SK-N-SH (cell line): ENCODE data around the gene CYP3A5.

Source experiments
- CTCF ChIP-seq: fragments of 200-600 bp; sonication (generic); IDR thresholded peaks from 2 replicates; pipeline ENCODE4 v1.6.1; 2017; ENCODE audit warnings: antibody characterized with exemption, mild to moderate bottlenecking, moderate library complexity
- ELF1 ChIP-seq: IDR thresholded peaks from 2 replicates; pipeline ENCODE4 v1.4.0; 2012
- EP300 ChIP-seq, 2 experiments: IDR thresholded peaks; 2 replicates each; pipeline versions ENCODE4 v1.4.0 to v1.6.1; 2012; ENCODE audit warnings: borderline replicate concordance in 1 of 2, low read depth in 1 of 2, low read length in 1 of 2
- EZH2phosphoT487 ChIP-seq: fragments of 200-600 bp; sonication (generic); IDR thresholded peaks from 2 replicates; pipeline ENCODE4 v1.6.1; 2017; ENCODE audit warnings: low read depth, mixed run types, mild to moderate bottlenecking, antibody characterized with exemption, moderate library complexity, borderline replicate concordance
- JUND ChIP-seq: IDR thresholded peaks from 2 replicates; pipeline ENCODE4 v1.4.0; 2012
- MXI1 ChIP-seq: IDR thresholded peaks from 2 replicates; pipeline ENCODE4 v1.6.1; 2012; ENCODE audit warnings: mild to moderate bottlenecking, low read depth, low read length, improper control_type of control experiment
- NRF1 ChIP-seq: IDR thresholded peaks from 2 replicates; pipeline ENCODE4 v1.6.1; 2012; ENCODE audit warnings: low read depth, mild to moderate bottlenecking, low read length
- POLR2AphosphoS5 ChIP-seq: IDR thresholded peaks from 2 replicates; pipeline ENCODE4 v1.6.1; 2012; ENCODE audit warnings: low read depth, low read length
- RAD21 ChIP-seq: IDR thresholded peaks from 2 replicates; pipeline ENCODE4 v1.6.1; 2012; ENCODE audit warnings: mild to moderate bottlenecking, low read length
- RFX5 ChIP-seq: IDR thresholded peaks from 2 replicates; pipeline ENCODE4 v1.6.1; 2012; ENCODE audit warnings: mild to moderate bottlenecking, improper control_type of control experiment, low read length
- SMC3 ChIP-seq: IDR thresholded peaks from 2 replicates; pipeline ENCODE4 v1.6.1; 2012; ENCODE audit warnings: low read depth, low read length, improper control_type of control experiment
- USF2 ChIP-seq: fragments of 150-350 bp; IDR thresholded peaks from 2 replicates; pipeline ENCODE4 v1.6.1; 2017; ENCODE audit warnings: antibody characterized with exemption, low read length, low read depth, borderline replicate concordance
- TF ChIP-seq, protein P1 (sequence below): IDR thresholded peaks from 2 replicates; pipeline ENCODE4 v1.6.1; 2012; ENCODE audit warnings: mild to moderate bottlenecking, low read depth, low read length, moderate library complexity
- TF ChIP-seq, protein P2 (sequence below): IDR thresholded peaks from 2 replicates; pipeline ENCODE4 v1.4.0; 2012; ENCODE audit warnings: low read depth

DNA sequence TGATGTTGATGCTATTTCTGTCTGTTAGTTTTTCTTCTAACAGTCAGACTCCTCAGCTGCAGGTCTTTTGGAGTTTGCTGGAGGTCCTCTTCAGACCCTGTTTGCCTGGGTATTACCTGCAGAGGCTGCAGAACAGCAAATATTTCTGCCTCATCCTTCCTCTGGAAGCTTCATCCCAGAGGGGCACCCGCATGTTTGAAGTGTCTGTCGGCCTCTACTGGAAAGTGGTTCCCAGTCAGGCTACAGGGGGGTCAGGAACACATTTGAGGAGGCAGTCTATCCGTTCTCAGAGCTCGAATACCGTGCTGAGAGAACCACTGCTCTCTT, 13.3 kb upstream of the CYP3A5 start:
- TF ChIP-seq CTCF (no peak), RFX5 (no peak), EP300 (IDR thresholded peaks at IDR 0.05; ENCODE audit: borderline replicate concordance in 1 of 2, low read depth in 1 of 2, low read length in 1 of 2) (no peak), JUND (no peak), MXI1 (no peak), POLR2AphosphoS5 (no peak), RAD21 (no peak), NRF1 (no peak), ELF1 (no peak), USF2 (no peak), EZH2phosphoT487 (no peak), SMC3 (no peak)
- TF ChIP-seq, protein P1, sequence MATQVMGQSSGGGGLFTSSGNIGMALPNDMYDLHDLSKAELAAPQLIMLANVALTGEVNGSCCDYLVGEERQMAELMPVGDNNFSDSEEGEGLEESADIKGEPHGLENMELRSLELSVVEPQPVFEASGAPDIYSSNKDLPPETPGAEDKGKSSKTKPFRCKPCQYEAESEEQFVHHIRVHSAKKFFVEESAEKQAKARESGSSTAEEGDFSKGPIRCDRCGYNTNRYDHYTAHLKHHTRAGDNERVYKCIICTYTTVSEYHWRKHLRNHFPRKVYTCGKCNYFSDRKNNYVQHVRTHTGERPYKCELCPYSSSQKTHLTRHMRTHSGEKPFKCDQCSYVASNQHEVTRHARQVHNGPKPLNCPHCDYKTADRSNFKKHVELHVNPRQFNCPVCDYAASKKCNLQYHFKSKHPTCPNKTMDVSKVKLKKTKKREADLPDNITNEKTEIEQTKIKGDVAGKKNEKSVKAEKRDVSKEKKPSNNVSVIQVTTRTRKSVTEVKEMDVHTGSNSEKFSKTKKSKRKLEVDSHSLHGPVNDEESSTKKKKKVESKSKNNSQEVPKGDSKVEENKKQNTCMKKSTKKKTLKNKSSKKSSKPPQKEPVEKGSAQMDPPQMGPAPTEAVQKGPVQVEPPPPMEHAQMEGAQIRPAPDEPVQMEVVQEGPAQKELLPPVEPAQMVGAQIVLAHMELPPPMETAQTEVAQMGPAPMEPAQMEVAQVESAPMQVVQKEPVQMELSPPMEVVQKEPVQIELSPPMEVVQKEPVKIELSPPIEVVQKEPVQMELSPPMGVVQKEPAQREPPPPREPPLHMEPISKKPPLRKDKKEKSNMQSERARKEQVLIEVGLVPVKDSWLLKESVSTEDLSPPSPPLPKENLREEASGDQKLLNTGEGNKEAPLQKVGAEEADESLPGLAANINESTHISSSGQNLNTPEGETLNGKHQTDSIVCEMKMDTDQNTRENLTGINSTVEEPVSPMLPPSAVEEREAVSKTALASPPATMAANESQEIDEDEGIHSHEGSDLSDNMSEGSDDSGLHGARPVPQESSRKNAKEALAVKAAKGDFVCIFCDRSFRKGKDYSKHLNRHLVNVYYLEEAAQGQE = no peak
- TF ChIP-seq, protein P2, sequence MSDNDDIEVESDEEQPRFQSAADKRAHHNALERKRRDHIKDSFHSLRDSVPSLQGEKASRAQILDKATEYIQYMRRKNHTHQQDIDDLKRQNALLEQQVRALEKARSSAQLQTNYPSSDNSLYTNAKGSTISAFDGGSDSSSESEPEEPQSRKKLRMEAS = no peak
